T-helper 1 cell (primary cell): Measurements from ENCODE around the gene EXOC5.

Source experiments
- DNase-seq, 5 donors: peaks; one replicate each; pipeline ENCODE4 v3.0.0-alpha.2; 2012 to 2020

Gene EXOC5

DNA sequence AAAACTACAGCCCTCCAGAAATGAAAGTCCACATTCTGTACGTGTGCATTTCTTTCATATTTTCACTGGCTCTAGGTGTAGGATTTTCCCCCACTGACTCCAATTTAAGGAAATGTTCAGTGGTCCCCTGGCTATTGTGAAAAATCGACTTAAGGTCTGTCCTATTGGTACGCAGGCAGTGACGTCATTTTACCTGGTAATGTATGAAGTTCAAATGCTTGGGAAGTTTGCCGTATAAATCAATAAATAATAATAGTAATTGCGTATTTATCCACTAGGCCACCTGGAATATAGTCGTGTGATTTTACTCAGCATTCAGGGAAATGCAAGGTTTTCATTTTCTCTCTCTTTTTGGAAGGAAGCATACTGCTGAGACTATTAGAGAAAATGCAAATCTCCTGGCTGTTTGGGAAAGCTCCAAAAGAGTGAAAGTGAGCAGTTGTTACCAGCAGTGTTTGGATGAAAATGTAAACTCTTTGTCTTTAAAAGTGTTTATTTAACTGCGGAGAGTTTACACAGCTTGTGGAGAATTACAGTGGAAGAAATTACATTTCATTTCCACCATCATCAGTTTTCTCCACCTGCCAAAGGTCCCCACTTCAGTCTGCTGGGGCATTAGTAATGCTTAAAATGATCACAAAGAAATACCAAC lies 107.0 kb downstream of the EXOC5 start:
- DNase-seq: no peak

DNA sequence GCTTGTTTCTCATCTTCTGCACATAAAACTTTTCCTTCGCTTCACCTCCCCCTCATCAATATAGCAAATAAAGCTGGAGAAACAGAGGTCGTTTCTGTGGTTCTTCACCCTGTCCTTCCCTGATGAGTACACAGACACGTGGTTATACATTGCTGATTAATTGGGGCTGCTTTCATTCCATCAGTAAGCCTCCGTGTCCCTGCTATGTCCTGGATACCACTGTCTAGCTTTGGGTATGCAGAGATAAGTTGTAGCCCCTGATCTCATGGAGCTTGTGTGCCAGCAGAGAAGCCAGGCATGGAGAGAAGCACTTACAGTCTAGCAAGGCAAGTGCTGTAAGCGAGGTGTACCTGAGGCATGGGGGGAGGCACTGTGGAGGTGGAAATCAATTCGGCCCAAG lies 108.4 kb downstream of the EXOC5 start:
- DNase-seq: no peak

DNA sequence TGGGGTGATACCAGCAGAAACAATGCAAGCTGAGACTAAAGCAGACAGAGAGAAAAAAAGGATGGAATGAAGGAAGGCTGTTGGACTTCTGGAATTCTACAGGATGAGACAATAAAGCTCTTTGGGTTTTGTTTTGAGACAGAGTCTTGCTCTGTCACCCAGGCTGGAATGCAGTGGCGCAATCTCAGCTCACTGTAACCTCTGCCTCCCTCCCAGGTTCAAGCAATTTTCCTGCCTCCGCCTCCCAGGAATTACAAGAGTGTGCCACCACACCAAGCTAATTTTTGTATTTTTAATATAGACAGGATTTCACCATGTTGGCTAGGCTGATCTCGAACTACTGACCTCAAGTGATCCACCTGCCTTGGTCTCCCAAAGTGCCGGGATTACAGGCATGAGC lies 115.4 kb downstream of the EXOC5 start:
- DNase-seq: no peak
